ENCODE data around the gene NCEH1. TPM values are rescaled to one million over a fixed set of nuclear protein-coding genes. Genes with fewer than 3 reads are reported as not detected.

The NCEH1 gene
- total and polyA plus RNA-seq, 2 of the 4 experiments (the other 2 are of a cell fraction): 22.3 to 23.3 TPM

DNA sequence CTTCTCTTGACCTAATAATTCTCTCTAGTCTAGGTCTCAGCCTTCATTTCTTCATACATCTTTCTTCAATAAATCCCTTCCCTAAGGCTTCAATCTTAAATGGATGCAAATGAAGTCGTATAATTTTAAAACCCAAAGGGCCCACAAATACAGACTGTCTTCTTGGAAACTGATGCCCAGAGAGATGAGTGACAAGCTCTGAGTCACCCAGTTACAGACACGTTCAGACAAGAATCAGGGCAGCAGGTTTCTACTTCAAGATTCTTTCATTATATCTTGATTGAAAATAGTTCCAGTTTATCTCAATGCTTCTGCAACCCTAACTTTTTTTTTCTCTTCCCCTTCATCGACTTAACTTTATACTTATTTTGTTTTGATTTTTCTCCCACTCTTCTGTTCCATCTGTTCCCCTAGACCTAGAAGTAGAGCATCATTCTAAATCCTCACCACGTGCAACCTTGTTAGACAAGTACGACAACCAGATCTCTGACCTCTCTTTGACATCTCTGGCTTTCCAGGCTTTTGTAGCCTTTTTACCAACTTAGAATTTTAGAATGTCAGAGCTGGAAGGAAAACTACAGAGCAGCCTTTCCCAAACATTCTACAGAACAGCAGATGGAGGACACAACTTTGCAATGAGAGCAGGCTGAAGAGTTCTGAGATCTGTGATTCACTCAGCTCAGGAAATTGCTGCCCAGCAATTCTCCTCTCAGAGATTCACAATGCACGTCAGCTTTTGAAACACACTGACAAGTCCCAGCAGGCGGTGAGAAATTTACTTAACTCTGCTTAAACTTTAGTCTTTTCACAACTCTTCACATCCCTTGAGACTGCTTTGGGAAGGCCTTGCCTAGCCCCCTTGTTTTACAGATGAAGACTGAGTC, 25.3 kb downstream of the NCEH1 start:
- in situ Hi-C loops (cut with MboI; ENCODE audit: low sequenced_read_pairs) (no loop called here), intact Hi-C loops (cut with micrococcal nuclease) (no loop called here), dilution Hi-C loops (cut with HindIII; ENCODE audit: low sequenced_read_pairs, unreplicated experiment) (no loop called here)
- Histone ChIP-seq H2BK20ac (ENCODE audit: low read depth, low read length) (peak overlapping the region; percentile 20; the same call in 1 of the 2 replicates), H3K27ac (ENCODE audit: insufficient read depth, low read length) (no peak overlapping the region), H4K20me1 (ENCODE audit: insufficient read depth, low read length) (no peaks in the 10 kb centered on the region; the same call in 1 of the 2 replicates), H3K9me3 (ENCODE audit: control insufficient read depth, insufficient read depth, low read length) (no peaks in the 10 kb centered on the region), H2AK5ac (ENCODE audit: low read depth, low read length) (no peak overlapping the region), H3K9ac (ENCODE audit: low read depth, low read length) (no peak overlapping the region), H3K14ac (replicated peaks; ENCODE audit: low read depth, low read length) (no peak overlapping the region), H2BK120ac (ENCODE audit: low read depth, low read length) (peak overlapping the region; percentile 30; the same call in 1 of the 2 replicates), H3K27me3 (ENCODE audit: control insufficient read depth, insufficient read depth, low read length) (no peaks in the 10 kb centered on the region), H3K18ac (ENCODE audit: low read depth, low read length) (peak overlapping the region; percentile 77; the same call in 1 of the 2 replicates), H3K23ac (ENCODE audit: low read depth, low read length) (peak overlapping the region; percentile 51), H3K9me1 (ENCODE audit: insufficient read depth, low read length) (peaks cover 11% of the 10 kb centered on the region), H3K4me1 (ENCODE audit: control insufficient read depth, insufficient read depth, low read length) (peaks cover 8% of the 10 kb centered on the region; the same call in 1 of the 2 replicates), H4K8ac (ENCODE audit: low read depth in 2 of 2, low read length in 2 of 2) (peak overlapping the region in 1 of 2 experiments; percentile 56; a peak in 2 of 4 replicates), H2BK5ac (ENCODE audit: low read depth, low read length, poor library complexity, severe bottlenecking) (peak overlapping the region; percentile 60), H3K79me1 (ENCODE audit: low read depth in 1 of 2, low read length in 2 of 2) (peaks cover 36 to 71% of the 10 kb centered on the region in 2 experiments), H2BK15ac (ENCODE audit: low read depth, low read length) (no peak overlapping the region), H3K4me2 (ENCODE audit: low read depth, low read length) (peak overlapping the region; percentile 55; the same call in 1 of the 2 replicates), H2AFZ (replicated peaks; ENCODE audit: low read length, poor library complexity) (no peak overlapping the region), H3K4me3 (ENCODE audit: insufficient read depth, low read depth, low read length) (no peak overlapping the region), H3K36me3 (ENCODE audit: control insufficient read depth, insufficient read depth, low read length) (no peaks in the 10 kb centered on the region), H2AK9ac (replicated peaks; ENCODE audit: low read depth, low read length, poor library complexity) (no peak overlapping the region), H3K4ac (ENCODE audit: low read depth, low read length) (0 out of 2 replicates have a peak overlapping the region, but pooled peaks have one; percentile 15), H4K5ac (ENCODE audit: low read depth, low read length) (0 out of 2 replicates have a peak overlapping the region, but pooled peaks have one; percentile 17), H3K56ac (ENCODE audit: extremely low read depth, insufficient read depth, low read length) (no peak overlapping the region), H4K91ac (ENCODE audit: insufficient read depth, low read depth, low read length) (0 out of 2 replicates have a peak overlapping the region, but pooled peaks have one; percentile 12)
- ATAC-seq (ENCODE audit: low read depth) (peak; percentile 66), DNase-seq (peak; percentile 50)
- BruUV-seq (replicated peaks): no TSS peak
- ChIA-PET POLR2A (ENCODE audit: unreplicated experiment) (interaction anchor here (0.6 kb wide), 1 partner anchor 65 kb away, joined by 6 read pairs; the partner anchor contains the start of gene ECT2), CTCF (interaction anchor here (0.8 to 3.6 kb wide), 2 partner anchors 13 to 65 kb away, joined by 4 to 11 read pairs; partner anchors contain the start of gene ECT2)
- TF ChIP-seq SMC3 (IDR thresholded peaks at IDR 0.05; ENCODE audit: low read depth, low read length) (no peak), RFX5 (IDR thresholded peaks at IDR 0.05; ENCODE audit: low read depth, low read length) (no peak), MAZ (IDR thresholded peaks at IDR 0.05; ENCODE audit: borderline replicate concordance, low read depth, low read length) (no peak), MAFK (IDR thresholded peaks at IDR 0.05; ENCODE audit: low read depth, low read length) (no peak), MXI1 (IDR thresholded peaks at IDR 0.05; ENCODE audit: borderline replicate concordance, low read depth, low read length) (no peak), CEBPB (IDR thresholded peaks at IDR 0.05; ENCODE audit: low read depth, low read length) (no peak), NFE2L2 (IDR thresholded peaks at IDR 0.05; ENCODE audit: low read depth, low read length) (no peak)
- TF ChIP-seq, protein P1, sequence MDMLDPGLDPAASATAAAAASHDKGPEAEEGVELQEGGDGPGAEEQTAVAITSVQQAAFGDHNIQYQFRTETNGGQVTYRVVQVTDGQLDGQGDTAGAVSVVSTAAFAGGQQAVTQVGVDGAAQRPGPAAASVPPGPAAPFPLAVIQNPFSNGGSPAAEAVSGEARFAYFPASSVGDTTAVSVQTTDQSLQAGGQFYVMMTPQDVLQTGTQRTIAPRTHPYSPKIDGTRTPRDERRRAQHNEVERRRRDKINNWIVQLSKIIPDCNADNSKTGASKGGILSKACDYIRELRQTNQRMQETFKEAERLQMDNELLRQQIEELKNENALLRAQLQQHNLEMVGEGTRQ (IDR thresholded peaks at IDR 0.05; ENCODE audit: low read depth, low read length): no peak
- TF ChIP-seq, protein P2, sequence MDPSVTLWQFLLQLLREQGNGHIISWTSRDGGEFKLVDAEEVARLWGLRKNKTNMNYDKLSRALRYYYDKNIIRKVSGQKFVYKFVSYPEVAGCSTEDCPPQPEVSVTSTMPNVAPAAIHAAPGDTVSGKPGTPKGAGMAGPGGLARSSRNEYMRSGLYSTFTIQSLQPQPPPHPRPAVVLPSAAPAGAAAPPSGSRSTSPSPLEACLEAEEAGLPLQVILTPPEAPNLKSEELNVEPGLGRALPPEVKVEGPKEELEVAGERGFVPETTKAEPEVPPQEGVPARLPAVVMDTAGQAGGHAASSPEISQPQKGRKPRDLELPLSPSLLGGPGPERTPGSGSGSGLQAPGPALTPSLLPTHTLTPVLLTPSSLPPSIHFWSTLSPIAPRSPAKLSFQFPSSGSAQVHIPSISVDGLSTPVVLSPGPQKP (IDR thresholded peaks at IDR 0.05; ENCODE audit: borderline replicate concordance, low read depth, low read length): no peak
- TF ChIP-seq, protein P3, sequence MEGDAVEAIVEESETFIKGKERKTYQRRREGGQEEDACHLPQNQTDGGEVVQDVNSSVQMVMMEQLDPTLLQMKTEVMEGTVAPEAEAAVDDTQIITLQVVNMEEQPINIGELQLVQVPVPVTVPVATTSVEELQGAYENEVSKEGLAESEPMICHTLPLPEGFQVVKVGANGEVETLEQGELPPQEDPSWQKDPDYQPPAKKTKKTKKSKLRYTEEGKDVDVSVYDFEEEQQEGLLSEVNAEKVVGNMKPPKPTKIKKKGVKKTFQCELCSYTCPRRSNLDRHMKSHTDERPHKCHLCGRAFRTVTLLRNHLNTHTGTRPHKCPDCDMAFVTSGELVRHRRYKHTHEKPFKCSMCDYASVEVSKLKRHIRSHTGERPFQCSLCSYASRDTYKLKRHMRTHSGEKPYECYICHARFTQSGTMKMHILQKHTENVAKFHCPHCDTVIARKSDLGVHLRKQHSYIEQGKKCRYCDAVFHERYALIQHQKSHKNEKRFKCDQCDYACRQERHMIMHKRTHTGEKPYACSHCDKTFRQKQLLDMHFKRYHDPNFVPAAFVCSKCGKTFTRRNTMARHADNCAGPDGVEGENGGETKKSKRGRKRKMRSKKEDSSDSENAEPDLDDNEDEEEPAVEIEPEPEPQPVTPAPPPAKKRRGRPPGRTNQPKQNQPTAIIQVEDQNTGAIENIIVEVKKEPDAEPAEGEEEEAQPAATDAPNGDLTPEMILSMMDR (conservative IDR thresholded peaks at IDR 0.05; ENCODE audit: low read depth, low read length): no peak
- WGBS, 2 experiments (ENCODE audit: extremely low coverage in 2 of 2, insufficient read length in 1 of 2): 100% methylated on average over 1 to 2 of the region's 7 CpGs

Measured in IMR-90 (cell line).